Measurements from ENCODE around the gene RALGAPA1.
"Not testable (repeated sequence)": the region's sequence is repeated elsewhere in the genome, so short reads cannot be mapped to it uniquely, and the experiment has no call there.

DNA sequence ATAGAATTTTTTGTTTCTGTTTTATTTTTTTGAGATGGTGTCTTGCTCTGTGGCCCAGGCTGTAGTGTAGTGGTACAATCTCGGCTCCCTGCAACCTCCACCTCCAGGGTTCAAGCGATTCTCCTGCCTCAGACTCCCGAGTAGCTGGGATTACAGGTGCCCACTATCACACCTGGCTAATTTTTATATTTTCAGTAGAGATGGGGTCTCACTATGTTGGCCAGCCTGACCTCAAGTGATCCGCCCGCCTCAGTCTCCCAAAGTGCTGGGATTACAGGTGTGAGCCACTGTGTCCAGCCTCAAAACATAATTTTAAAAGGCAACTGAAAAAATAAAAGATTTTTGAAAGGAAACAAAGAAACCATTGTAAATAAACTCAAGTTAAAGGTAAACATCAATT is 31.5 kb downstream of the RALGAPA1 start:
- not testable (repeated sequence) for TF ChIP-seq JUNB (IDR thresholded peaks at IDR 0.05; ENCODE audit: unreplicated experiment); POLR2AphosphoS5 (IDR thresholded peaks at IDR 0.05; ENCODE audit: low read depth)
- TF ChIP-seq, protein P1, sequence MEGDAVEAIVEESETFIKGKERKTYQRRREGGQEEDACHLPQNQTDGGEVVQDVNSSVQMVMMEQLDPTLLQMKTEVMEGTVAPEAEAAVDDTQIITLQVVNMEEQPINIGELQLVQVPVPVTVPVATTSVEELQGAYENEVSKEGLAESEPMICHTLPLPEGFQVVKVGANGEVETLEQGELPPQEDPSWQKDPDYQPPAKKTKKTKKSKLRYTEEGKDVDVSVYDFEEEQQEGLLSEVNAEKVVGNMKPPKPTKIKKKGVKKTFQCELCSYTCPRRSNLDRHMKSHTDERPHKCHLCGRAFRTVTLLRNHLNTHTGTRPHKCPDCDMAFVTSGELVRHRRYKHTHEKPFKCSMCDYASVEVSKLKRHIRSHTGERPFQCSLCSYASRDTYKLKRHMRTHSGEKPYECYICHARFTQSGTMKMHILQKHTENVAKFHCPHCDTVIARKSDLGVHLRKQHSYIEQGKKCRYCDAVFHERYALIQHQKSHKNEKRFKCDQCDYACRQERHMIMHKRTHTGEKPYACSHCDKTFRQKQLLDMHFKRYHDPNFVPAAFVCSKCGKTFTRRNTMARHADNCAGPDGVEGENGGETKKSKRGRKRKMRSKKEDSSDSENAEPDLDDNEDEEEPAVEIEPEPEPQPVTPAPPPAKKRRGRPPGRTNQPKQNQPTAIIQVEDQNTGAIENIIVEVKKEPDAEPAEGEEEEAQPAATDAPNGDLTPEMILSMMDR (conservative IDR thresholded peaks at IDR 0.05; ENCODE audit: low read depth in 2 of 2): not testable (repeated sequence)

Measured in GM23338 (cell line).